BJ (cell line): ENCODE data around the gene VWA5B2. TPM values are rescaled to one million over a fixed set of nuclear protein-coding genes. Genes with fewer than 3 reads are reported as not detected.

Experiments
- CTCF ChIA-PET: fragments of 350-600 bp; formaldehyde crosslinking; extraction: SDS; loops from one replicate; lab custom pipeline; 2021; ENCODE audit warnings: antibody characterized with exemption, inconsistent platforms; lab: Yijun Ruan, JAX
- POLR2A ChIA-PET: fragments of 300-600 bp; sonication (Branson Sonifier 250); formaldehyde crosslinking; extraction: SDS; loops from one replicate; lab custom pipeline; 2021; ENCODE audit warnings: antibody characterized with exemption; lab: Charles Lee
- DNase-seq: peaks from one replicate; pipeline ENCODE4 v3.0.0-alpha.2; 2011; ENCODE audit warnings: low read depth
- H3K27me3 ChIP-seq: 2 replicates; pipeline ENCODE4 v1.6.0; 2011; ENCODE audit warnings: low read length; ENCODE audit not compliant: control insufficient read depth, insufficient read depth
- H3K36me3 ChIP-seq: 2 replicates; pipeline ENCODE4 v1.5.1; 2011; ENCODE audit warnings: low read length; ENCODE audit not compliant: control insufficient read depth, insufficient read depth
- H3K4me3 ChIP-seq: 2 replicates; pipeline ENCODE4 v1.5.1; 2011; ENCODE audit warnings: low read depth, mild to moderate bottlenecking, control low read depth, low read length
- CTCF ChIP-seq: IDR thresholded peaks from 2 replicates; pipeline ENCODE4 v1.5.1; 2011; ENCODE audit warnings: low read depth, mild to moderate bottlenecking, control low read depth, inconsistent platforms, low read length, moderate library complexity; ENCODE audit not compliant: insufficient read depth
- polyA plus RNA-seq: library from polyadenylated mRNA; depleted of rRNA; stranded (reverse); fragments of >200 nt; gene quantifications from 2 replicates; pipeline ENCODE4 v1.2.3, GENCODE V29; 2011

Gene VWA5B2
- polyA plus RNA-seq, 1 experiment: not detected

GRCh38 chr3:184234671-184235380 is 5.4 kb downstream of the VWA5B2 start:
- CTCF ChIA-PET: no interaction called here
- Histone ChIP-seq H3K4me3 (no peak overlapping the region), H3K36me3 (no peaks in the 10 kb centered on the region), H3K27me3 (peaks cover 20% of the 10 kb centered on the region)
- DNase-seq: no peak
- no peak for TF ChIP-seq CTCF
- POLR2A ChIA-PET: no interaction called here

DNA sequence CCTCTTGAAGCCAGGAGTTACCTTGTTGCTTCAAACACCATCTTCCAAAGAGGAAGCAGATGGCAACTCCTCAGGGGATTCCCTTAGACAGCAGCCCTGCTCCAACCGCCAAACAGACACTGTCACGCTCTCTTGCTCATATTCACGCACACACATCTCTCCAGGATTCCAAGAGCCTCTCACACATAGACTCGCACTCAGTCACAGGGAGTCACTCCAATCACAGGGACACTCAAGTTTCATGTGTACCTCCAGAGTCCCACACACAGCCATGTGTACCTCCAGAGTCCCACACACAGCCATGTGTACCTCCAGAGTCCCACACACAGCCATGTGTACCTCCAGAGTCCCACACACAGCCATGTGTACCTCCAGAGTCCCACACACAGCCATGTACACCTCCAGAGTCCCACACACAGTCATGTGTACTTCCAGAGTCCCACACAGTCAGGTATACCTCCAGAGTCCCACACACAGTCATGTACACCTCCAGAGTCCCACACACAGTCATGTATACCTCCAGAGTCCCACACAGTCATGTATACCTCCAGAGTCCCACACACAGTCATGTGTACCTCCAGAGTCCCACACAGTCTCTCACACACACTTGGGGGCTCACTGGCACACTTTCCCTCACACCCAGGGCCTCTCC is 6.1 kb downstream of the VWA5B2 start:
- H3K4me3 ChIP-seq: no peak overlapping the region
- no peak for TF ChIP-seq CTCF
- DNase-seq: no peak
- no peaks in the 10 kb centered on the region for H3K36me3 ChIP-seq
- POLR2A ChIA-PET: no interaction called here
- H3K27me3 ChIP-seq: peaks cover 19% of the 10 kb centered on the region
- CTCF ChIA-PET: interaction anchor here (6.4 kb wide), 1 partner anchor 9 kb away, joined by 54 read pairs; the partner anchor contains the start of gene VWA5B2

- H3K27me3 ChIP-seq: peaks cover 16% of the 10 kb centered on the region
- POLR2A ChIA-PET: no interaction called here
- TF ChIP-seq CTCF: no peak
- no peaks in the 10 kb centered on the region for H3K36me3 ChIP-seq
- DNase-seq: no peak
- CTCF ChIA-PET: interaction anchor here (6.4 kb wide), 1 partner anchor 9 kb away, joined by 54 read pairs; the partner anchor contains the start of gene VWA5B2
- no peak overlapping the region for H3K4me3 ChIP-seq
These were observed 6.6 kb downstream of the VWA5B2 start for GRCh38 chr3:184236033-184236410.

DNA sequence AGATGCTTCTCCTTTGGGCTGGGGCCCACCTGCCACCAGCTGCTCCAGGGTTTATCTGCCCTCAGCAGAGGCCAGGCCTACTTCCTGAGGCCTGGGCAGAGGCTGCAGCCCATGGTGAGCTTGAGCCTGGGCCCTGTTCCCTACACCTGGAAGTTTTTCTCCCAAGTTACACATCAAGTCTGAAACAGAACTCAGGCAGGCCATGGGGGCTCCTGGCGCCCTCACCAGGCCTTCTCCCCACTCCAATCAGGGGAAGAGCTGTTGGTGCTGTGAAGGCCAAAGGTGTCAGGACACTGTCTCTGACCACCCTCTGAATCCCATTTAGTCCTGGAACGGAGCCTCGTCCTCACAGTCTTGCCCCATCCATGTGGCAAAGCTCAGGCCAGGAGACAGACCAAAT is 7.3 kb downstream of the VWA5B2 start:
- CTCF ChIA-PET: interaction anchor here (1.5 to 6.4 kb wide), 2 partner anchors 10 to 13 kb away, joined by 4 to 54 read pairs; partner anchors contain the start of genes EEF1AKMT4 and VWA5B2

More for the DNA sequence above, 7.3 kb downstream of the VWA5B2 start:
- no peak for TF ChIP-seq CTCF
- POLR2A ChIA-PET: no interaction called here
- peaks cover 10% of the 10 kb centered on the region for H3K27me3 ChIP-seq
- H3K4me3 ChIP-seq: no peak overlapping the region
- no peak for DNase-seq
- no peaks in the 10 kb centered on the region; the same call in 1 of the 2 replicates for H3K36me3 ChIP-seq
